Superior temporal gyrus (tissue), 1 donor: ENCODE results near the gene C1orf94.

Experiments used
- DNase-seq: peaks from one replicate; pipeline ENCODE4 v3.0.0-alpha.2; 2016; ENCODE audit errors: extremely low spot score

The C1orf94 gene, protein sequence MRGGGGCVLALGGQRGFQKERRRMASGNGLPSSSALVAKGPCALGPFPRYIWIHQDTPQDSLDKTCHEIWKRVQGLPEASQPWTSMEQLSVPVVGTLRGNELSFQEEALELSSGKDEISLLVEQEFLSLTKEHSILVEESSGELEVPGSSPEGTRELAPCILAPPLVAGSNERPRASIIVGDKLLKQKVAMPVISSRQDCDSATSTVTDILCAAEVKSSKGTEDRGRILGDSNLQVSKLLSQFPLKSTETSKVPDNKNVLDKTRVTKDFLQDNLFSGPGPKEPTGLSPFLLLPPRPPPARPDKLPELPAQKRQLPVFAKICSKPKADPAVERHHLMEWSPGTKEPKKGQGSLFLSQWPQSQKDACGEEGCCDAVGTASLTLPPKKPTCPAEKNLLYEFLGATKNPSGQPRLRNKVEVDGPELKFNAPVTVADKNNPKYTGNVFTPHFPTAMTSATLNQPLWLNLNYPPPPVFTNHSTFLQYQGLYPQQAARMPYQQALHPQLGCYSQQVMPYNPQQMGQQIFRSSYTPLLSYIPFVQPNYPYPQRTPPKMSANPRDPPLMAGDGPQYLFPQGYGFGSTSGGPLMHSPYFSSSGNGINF

DNA sequence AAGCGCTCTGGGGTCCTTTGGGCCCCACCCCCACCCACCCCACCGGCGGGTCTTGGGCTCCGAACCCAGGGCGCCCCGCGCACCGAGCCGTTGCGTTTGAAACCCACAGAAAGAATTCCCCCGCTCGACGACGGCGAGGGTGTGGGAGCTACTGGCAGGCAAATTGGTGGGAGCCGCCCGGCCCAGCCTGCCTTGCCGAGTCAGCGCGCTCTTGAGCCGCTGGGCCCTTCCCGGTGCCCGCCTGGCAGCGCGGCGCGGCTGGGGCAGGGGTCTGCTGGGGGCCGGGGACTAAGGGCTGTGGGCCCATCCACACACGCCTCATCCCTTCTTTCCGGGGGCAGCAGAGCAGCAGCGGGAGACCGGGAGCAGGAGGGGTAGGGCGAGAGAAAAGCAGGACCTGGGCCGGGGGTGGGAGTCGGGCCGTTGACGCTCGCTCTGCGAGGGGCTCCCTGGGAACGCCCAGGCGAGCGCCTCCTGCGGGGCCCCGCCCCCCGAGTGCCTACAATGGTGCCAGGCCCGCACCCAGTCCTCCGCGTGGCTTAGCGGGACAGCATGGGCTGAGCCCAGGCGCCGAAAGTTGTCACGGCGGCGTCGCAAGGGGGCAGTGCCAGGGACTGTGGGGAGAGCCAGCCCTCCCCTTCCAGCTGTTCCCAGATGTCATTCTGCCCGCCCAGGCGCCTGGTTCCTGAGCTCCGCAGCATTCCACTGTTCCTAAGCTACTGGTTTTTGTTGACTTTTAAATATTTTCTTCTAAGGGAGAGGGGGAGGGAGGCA lies at the start of gene C1orf94:
Gene C1orf94 (plus strand): TSS at position 78 of the 774 bp plus-strand sequence. CDS start 883 bp downstream, outside the sequence.
- no peak for DNase-seq

DNA sequence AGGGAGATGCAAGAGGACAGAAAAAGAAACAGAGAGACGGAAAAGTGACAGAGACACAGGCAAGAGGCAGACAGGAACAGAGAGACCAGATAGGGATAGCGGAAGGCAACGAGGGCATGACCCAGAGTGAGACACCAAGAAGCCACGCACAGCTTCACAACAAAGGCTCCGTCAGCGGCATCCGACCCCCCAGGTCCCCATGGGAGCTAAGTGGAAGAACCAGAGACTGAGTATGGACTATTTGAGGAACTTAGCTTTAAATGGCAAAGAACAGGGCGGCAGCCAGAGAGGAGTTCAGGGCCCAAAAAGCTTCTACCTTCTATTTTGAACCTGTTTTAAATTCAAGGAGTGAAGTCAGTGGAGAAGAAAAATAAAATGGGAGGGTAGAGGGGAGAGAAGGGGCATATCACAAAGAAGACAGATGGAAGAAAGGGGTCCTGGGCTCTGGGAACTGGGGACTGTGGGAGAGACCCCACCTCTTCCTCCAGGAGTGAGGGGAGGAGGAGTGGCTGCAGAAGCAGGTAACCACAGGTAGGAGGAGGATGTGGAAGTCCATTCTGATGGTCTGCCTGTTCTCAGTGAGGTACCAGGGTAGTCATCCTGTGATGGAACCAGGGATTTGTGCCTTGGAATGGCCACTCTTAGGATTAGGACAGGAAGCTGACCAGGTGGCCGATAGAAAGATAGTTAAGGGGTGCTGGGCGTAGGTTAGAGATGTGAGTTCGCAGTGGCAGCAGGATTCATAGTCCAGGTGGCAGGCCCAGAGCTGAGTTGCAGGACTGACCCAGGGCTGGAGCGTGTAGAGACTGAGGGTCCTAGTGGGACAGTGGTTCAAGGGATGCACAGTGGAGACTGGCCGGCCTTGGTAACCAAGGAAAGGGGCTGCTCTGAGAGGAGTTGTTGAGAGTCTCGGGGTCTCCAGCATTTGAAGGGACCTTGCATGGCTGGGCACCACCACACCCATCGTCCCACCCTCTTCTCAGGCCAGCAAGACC lies 49.4 kb upstream of the C1orf94 start:
- no peak for DNase-seq

DNA sequence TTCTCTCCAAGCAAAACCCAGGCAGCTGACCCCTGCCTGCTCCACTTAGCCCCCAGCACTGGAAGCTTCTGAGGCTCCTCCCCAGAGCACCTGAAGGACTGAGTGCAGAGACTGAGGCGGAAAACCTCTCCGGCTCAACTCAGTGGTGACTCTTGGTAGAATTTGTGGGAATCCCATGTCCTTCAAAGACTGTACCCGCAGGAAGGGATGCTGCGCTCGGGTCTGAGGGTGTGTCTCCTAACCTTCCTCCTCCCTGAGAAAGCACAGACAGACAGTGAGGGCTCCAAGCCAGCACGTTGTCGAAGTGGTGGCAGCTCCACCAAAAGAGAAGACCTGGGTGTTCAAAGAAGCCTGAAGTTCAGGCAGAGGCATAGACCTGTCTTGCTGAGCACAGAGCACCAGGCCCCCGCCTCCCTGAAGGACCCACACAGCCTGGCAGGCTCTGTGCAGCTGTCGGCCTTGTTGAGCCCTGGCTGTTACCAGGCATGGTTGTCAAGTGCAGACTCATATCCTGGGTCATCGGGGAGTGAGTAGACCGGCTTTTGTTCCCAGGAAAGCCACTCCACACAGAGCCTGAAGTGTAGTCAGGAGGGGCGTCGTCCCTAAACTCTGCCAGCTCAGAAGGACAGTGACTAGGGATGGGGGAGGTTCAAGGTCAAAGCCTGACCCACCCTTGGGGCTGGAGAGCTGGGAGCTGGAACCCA lies 48.4 kb upstream of the C1orf94 start:
- no peak for DNase-seq

DNA sequence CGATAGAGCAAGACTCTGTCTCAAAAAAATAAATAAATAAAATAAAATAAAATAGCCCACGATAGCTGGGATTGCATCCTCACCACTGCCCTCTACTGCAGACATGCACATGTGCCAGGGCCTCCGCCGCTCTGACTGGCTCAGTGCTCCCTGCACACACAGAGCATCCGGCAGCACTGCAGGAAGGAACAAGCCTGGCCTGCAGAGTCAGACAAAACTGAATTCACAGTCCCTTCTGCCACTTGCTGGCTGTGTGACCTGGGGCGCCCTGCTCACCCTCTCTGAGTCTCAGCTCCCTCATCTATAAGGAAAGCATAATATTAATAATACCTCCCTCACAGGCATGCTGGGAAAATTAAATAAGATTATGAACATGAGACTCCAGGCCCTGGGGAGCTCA lies 47.1 kb upstream of the C1orf94 start:
- DNase-seq = no peak

DNA sequence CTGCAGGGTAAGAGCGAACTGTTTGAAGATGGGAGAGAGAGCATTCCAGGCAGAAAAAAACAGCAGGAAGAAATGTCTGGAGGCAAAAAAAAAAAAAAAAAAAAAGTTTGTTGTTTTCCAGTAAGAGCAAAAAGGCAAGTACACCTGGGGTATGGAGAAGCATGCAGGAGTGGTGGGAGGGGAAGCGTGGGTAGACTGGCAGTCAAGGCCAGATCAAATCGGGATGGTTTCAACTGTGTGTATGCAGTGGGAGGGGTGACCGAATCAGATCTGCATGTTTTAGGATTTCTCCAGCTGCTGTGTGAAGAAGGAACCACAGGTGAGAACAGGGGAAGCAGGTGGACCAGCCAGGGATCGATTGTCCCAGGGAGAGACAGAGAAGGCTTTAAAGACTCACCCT lies 46.4 kb upstream of the C1orf94 start:
- no peak for DNase-seq

DNA sequence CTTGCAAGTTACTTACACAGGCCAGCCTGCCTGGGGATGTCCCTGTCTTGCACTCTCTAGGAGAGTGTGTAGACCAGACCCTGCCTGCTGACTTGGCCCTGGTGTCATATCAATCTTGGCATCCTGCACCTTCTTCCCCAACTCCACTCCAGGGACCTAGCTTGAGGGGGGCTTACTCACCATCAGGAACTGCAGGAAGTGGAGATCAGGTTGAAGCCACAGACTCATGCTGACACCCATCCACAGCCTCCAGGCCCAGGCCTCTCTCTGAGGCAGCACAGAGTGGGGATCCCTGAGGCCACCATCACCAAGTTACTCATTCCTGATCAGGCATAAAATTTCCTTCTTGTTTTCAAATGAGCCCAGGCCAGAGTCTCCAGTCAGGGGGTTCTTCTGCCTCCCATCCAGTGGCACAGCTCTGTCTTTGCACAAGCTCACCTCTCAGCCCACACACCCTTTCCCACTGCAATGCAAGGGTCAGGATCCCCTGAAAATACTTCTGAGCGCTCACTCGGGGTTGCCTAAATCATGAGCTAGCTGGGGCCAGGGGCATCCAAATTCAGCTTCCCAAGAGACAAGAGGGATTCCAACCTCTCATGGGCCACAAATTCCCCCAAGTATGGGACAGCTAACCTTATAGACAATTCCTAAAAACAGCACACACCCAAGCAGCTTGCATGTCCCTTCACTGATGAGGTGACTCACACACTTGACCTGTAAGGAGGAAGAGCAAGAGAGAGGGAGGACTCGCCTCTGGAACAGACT lies 45.1 kb upstream of the C1orf94 start:
- DNase-seq = no peak

DNA sequence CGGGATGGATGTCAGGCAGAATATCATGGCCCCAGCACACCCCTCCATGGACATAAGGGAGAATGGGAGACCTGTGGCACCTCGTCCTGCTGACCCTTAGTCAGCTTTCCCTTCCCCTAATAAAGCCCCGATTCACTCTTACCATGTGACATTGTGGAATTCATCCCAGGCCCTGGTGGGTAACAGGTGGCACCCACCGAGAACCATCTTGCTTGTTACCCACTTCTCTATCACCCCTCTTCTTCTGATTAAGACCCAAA lies 44.6 kb upstream of the C1orf94 start:
- no peak for DNase-seq

DNA sequence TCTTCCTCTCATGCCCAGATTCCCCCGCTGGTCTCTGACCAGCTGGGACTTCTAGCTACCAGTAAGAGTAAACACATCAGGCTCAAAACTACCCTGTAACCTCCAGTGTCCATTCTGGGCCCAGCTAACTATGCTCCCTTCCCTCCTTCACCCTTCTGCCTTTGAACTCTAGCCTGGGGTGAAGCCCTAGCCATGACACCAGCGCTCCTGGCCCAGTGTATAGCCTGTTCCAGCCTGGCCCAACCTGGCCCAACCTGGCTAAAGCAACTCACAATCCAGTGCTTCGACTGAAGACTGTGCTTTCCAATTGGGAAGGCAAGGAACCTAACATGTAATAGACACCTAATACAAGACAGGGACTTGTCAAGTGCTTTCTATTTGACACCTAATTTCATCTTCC lies 39.3 kb upstream of the C1orf94 start:
- DNase-seq = no peak

DNA sequence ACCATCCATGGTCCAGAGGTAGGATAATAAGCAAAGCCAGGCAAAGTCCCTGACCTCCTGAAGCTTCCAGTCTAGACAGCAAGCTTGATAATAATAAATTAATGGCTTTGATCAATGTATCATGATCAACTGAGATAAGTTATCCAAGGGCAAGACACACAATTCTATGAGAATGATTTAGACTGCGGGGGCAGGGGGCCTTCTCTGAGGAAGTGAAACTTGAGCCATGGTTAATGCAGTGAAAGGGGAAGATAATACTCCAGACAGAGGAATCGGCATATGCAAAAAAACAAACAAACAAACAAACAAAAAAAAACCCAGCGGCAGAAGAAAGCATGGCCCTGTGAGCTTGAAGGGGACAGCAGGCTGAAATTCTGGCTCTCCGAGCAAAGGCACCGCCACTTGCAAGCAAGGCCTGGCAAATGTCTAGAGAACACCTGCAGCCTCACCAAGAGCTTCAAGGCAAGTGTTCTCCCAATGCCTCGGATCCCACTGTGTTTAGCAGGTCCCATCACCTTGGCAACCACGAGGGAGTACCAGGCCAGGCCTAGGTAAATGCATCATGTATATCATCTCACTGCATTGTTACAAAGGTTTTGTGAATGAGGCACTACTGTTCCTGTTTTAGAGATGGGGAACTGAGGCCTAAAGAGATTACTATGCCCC lies 36.6 kb upstream of the C1orf94 start:
- no peak for DNase-seq

DNA sequence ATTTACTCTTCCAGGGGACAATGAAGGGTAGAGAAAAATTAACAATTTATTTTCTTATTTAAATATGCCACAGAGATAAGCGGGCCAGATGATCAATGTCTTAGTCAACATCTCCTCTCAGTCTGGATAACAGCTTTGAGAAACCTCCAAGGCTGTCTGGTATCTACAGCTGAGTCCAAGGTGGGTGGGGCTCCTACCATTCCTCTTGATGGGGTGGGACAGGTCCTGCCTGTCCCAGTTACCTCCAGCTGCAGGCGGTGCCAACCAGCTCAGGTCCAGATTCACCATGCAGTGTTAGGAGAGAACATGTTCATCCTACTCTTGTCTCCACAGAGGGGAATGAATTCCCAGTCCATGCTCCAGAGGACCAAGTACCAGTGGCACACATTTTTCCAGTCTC lies 32.7 kb upstream of the C1orf94 start:
- no peak for DNase-seq

DNA sequence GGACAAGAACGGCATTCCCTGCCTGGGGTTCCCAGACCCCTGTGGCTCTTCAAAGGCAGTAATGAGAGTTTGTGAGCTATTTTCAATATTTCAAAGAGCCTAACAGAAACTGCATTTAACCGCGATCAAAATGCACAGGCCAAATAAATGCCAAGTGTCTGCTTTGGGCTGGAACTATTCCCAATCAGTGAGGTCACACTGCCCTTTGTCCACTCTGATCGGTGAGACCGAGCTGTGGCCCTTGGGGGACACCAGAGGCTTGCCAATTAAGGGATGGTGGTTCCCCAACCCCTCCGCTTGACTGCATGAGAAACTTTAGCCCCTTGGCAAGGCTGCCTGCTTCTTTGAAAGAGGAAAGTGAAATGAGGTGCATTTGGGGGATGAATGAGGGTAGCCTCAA lies 31.9 kb upstream of the C1orf94 start:
- no peak for DNase-seq

DNA sequence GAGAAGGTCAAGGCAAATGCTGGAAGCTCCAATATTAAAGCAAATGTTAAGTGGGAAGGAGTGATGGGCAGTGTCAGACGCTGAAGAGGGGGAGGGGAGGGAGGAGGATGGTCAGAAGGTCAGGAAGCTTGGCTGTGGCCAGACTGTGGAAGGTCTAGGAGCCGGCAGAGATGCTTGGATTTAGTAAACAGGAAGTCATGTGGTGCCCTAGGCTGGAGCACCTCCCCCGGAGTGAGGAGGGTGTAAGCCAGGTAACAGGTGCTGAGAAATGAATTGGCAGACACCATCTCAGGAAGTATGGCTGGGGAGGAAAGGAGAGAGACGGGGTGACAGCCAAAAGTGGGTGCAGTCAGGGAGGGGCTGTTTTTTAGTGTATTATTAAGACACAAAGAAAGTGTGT lies 29.4 kb upstream of the C1orf94 start:
- DNase-seq = no peak

DNA sequence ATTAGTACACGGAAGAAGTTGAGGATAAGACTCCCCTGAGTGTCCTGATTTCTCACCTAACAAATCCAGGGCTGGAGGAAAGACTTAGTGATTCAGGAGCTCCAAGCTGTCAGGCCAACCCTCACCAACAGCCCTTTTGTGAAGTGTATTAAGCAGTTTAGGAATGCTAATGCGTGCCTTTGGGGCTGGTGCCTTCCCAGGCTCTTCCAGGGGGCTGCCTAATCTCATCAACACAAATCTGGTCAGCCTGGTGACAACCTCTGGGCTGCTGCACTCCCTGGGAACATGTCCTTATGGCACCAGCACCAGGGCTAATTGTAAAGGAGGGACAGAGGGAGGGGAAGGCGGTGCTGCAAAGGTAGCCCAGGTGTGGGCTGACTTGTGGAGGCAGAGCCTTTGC lies 27.2 kb upstream of the C1orf94 start:
- DNase-seq = no peak

DNA sequence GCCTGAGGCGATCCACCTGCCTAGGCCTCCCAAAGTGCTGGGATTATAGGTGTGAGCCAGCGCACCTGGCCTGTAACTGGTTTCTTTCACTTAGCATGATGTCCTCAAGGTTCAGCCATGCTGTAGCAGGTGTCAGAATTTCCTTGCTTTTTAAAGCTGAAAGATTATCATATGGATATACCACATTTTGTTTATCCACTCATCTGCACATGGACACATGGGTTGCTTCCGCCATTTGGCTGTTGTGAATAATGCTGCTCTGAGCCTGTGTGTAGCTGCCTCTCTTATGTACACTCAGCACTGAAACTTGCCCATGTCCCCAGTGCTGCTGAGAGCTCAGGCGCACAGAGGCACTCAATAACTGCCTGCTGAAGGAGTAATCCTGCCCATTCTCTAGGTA lies 23.5 kb upstream of the C1orf94 start:
- DNase-seq = no peak

DNA sequence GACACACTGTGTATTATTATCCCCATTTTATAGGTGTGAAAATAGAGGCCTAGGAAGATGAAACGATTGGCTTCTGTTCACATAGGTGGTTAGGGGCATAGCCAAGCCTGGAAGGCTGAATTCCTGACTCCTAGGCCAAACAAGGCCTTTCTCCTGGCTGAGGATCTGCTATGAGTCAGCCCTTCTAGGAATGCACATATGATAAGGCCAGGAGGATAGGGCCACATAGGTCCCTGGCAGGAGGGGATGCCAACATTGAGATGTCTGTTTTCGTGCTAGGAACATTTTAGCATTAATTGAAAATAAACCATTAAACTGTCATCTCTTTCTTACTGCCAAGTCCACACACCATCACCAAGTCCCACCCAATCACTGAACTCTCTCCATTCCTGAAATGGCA lies 20.8 kb upstream of the C1orf94 start:
- DNase-seq = no peak

DNA sequence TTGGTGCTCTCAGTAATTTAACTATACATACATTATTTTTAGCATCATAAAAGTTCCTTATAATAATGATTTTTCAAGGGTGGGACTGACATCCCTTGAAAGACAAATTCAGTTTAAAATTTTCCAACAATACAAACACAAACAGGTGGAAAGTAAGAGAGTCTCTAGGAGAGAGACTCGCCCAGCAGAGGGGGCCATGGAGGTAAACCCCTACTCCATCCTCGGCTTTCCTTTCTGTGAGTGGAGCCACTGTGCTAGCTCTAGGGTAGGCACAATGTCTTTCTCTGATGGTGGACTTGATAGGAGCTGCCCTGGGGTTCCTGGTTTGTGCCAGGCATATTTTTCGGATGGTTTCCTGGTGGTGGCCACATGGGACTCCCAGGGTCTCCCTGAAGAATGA lies 20.0 kb upstream of the C1orf94 start:
- no peak for DNase-seq

DNA sequence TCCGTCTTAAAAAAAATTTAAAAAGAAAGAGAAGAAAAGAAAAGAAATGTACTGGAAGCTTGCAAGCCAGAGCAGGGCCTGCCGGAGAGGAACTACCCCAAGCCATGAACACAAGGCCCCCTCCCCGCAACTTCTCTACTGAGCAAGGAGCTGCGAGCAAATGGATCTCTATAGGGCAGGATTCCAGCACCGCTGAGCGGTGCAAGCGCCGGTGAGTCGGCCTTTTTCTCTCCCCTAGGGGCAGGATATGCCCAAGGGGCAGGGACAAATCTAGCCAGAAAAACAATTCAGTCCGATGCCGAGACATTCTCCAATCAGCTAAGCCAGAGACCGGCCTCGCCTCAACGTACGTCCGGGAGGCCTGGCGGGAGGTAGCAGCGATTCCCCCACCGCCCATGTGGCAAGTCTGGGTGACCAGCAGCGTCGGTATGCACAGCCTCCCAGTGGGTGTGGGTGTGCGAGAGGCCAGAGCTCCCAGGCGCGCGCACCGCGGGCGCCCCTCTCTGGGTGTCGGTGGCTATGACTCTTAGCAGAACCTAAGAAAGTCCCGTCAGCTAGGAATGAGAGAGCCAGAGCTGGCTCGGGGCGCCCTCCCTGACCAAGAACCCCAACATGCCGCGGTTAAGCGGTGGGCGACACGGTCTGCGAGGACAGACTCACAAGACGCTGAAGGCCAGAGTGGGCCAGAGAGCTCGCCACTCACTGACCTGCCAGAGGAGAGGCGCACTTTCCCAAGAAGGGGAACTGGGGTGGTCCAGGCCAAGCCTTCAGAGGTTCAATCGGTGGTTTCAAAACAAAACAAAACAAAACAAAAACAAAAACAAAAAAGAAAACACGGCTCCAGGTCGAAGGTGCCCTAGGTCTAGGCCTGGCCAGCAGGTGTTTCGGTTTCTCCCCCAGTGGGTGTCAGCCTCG lies 13.6 kb upstream of the C1orf94 start:
- DNase-seq = peak; percentile 92

DNA sequence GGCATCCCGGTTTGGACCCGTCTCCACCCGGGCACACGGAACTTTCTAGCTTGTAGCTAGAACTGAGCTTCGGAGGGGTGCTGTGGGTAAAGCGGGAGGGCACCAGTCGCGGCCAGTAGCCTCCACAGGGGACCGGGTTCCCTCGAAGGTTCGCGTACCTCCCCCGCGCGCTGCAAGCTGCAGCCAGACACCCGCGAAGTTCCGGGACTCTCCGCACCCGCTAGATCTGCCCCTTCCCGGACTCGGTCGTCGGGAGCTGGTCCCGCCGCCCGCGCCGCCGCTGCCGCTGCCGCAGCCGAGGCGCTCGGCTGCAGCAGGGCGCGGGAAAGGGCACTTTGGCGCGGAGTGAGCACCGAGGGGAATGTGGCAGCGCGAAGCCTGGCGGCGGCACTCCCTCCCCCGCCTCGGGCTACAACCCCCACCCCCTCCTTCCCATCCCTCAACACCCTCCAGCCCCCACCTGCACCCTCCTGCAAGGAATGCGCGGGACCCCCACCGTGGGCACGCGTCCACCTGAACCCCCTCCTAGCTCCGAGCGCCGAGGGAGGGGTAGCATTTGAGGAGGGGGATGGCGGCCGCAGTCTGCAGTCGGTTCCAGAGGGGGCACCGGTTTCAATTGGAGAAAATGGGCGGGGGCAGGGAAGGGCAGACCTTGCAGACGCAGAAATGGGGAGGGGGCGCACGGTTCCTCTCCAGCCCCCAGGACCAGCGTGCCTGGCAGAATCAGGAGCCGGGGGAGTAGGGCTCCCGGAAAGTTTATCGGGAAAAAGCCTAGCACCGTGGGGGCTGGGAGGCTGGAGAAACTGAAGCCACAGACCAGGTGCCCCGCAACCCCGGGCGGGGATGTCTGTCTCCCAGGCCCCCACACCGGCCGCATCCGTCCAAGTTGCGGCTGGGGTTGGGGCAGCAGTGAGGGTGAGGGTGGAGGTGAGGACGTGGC lies 12.6 kb upstream of the C1orf94 start:
- DNase-seq = peak; percentile 27
